GM19438 (cell line): Measurements from ENCODE around the gene NRG4.
A peak's percentile ranks its signal among the peaks of the same experiment; 100 is the strongest.
"Not testable (repeated sequence)": the region's sequence is repeated elsewhere in the genome, so short reads cannot be mapped to it uniquely, and the experiment has no call there.

Experiments
- ATAC-seq: cut with Tn5 transposase; IDR thresholded peaks from one replicate; pipeline ENCODE4 v1.9.1; 2021; ENCODE audit warnings: low read depth; ENCODE audit not compliant: unreplicated experiment

NRG4 gene

GRCh38 chr15:75928680-75929608 is 83.3 kb downstream of the NRG4 start:
- no peak for ATAC-seq

GRCh38 chr15:75927601-75928000 is 84.6 kb downstream of the NRG4 start:
- ATAC-seq, result no peak

- no peak for ATAC-seq
Observed at GRCh38 chr15:75926931-75927330, 85.3 kb downstream of the NRG4 start.

- no peak for ATAC-seq
Observed at GRCh38 chr15:75925440-75925839, 86.8 kb downstream of the NRG4 start.

- no peak for ATAC-seq
Observed at GRCh38 chr15:75924576-75924975, 87.6 kb downstream of the NRG4 start.

GRCh38 chr15:75923756-75924155 is 88.5 kb downstream of the NRG4 start:
- ATAC-seq, result no peak

GRCh38 chr15:75921732-75922703 is 90.2 kb downstream of the NRG4 start:
- no peak for ATAC-seq

- ATAC-seq, result no peak
Observed at GRCh38 chr15:75920079-75920478, 92.1 kb downstream of the NRG4 start.

GRCh38 chr15:75918135-75918534 is 94.1 kb downstream of the NRG4 start:
- ATAC-seq, result no peak

GRCh38 chr15:75916978-75917377 is 95.2 kb downstream of the NRG4 start:
- ATAC-seq, result no peak

- not testable (repeated sequence) for ATAC-seq
Observed at GRCh38 chr15:75910355-75910754, 101.9 kb downstream of the NRG4 start.

GRCh38 chr15:75905231-75905630 is 107.0 kb downstream of the NRG4 start:
- no peak for ATAC-seq

GRCh38 chr15:75903331-75904239 is 108.6 kb downstream of the NRG4 start, which contains the start of gene FBXO22:
TSS of gene FBXO22 (plus strand) at chr15:75903878. CDS start at chr15:75903964, 86 bp downstream.
- peak; percentile 96 for ATAC-seq

- no peak for ATAC-seq
Observed at GRCh38 chr15:75902129-75902557, 110.1 kb downstream of the NRG4 start.

GRCh38 chr15:75900577-75900976 is 111.6 kb downstream of the NRG4 start:
- no peak for ATAC-seq

- ATAC-seq, result no peak
Observed at GRCh38 chr15:75895731-75896130, 116.5 kb downstream of the NRG4 start.

- ATAC-seq, result no peak
Observed at GRCh38 chr15:75891895-75892294, 120.3 kb downstream of the NRG4 start.
